HEK293 (cell line): ENCODE results near the gene TOR1A.

Source experiments
- CTCF ChIA-PET: fragments of 350-600 bp; formaldehyde crosslinking; extraction: SDS; loops from one replicate; lab custom pipeline; 2021; ENCODE audit warnings: antibody characterized with exemption; lab: Yijun Ruan, JAX
- POLR2A ChIA-PET: fragments of 300-600 bp; formaldehyde crosslinking; extraction: SDS; loops from one replicate; lab custom pipeline; 2020; ENCODE audit warnings: antibody characterized with exemption, inconsistent platforms; lab: Yijun Ruan, JAX
- H3K27ac ChIP-seq: fragments of 200-500 bp; sonication (Bioruptor generic); 2 replicates; pipeline ENCODE4 v1.5.1; 2014; ENCODE audit warnings: low read depth, low read length, control low read depth, inconsistent platforms; ENCODE audit errors: extremely low read depth
- H3K36me3 ChIP-seq, 2 experiments: fragments of 200-500 bp in 1 of 2; sonication (Bioruptor generic) in 1 of 2; 1 replicate in 1 of 2; 2 replicates in 1 of 2; pipeline ENCODE4 v1.5.1; 2014 to 2017; ENCODE audit warnings: inconsistent platforms in 2 of 2, low read length in 2 of 2; ENCODE audit not compliant: control insufficient read depth in 2 of 2, insufficient read depth in 1 of 2
- H3K4me1 ChIP-seq: fragments of 200-500 bp; sonication (Bioruptor generic); 2 replicates; pipeline ENCODE4 v1.5.1; 2014; ENCODE audit warnings: mild to moderate bottlenecking, low read length, inconsistent platforms; ENCODE audit not compliant: control insufficient read depth, insufficient read depth
- H3K4me3 ChIP-seq: 2 replicates; pipeline ENCODE4 v1.5.1; 2011; ENCODE audit warnings: low read depth, mild to moderate bottlenecking, control low read depth, low read length, moderate library complexity
- H3K9me3 ChIP-seq: fragments of 200-500 bp; sonication (Bioruptor generic); 2 replicates; pipeline ENCODE4 v1.5.1; 2014; ENCODE audit warnings: low read depth, low read length, inconsistent platforms; ENCODE audit not compliant: control insufficient read depth, insufficient read depth
- ZBTB1 ChIP-seq: fragments of 450-650 bp; formaldehyde crosslinking; IDR thresholded peaks from 2 replicates; pipeline ENCODE4 v1.5.1; 2016; ENCODE audit warnings: missing biosample characterization, missing genetic modification characterization
- ZNF202 ChIP-seq: fragments of 450-650 bp; formaldehyde crosslinking; IDR thresholded peaks from 2 replicates; pipeline ENCODE4 v1.5.1; 2016; ENCODE audit warnings: missing biosample characterization, missing genetic modification characterization, borderline replicate concordance
- ZNF211 ChIP-seq: fragments of 450-650 bp; formaldehyde crosslinking; IDR thresholded peaks from 2 replicates; pipeline ENCODE4 v1.5.1; 2016; ENCODE audit warnings: low read depth, missing biosample characterization, missing genetic modification characterization
- ZNF214 ChIP-seq: fragments of 450-650 bp; formaldehyde crosslinking; IDR thresholded peaks from 2 replicates; pipeline ENCODE4 v1.5.1; 2017; ENCODE audit warnings: missing biosample characterization, mild to moderate bottlenecking, missing genetic modification characterization, borderline replicate concordance
- ZNF366 ChIP-seq: fragments of 450-650 bp; formaldehyde crosslinking; conservative IDR thresholded peaks from 2 replicates; pipeline ENCODE4 v1.5.1; 2016; ENCODE audit warnings: missing biosample characterization, missing genetic modification characterization
- ZNF488 ChIP-seq: fragments of 450-650 bp; formaldehyde crosslinking; IDR thresholded peaks from 2 replicates; pipeline ENCODE4 v1.5.1; 2016; ENCODE audit warnings: missing biosample characterization, missing genetic modification characterization
- ZNF501 ChIP-seq: fragments of 450-650 bp; formaldehyde crosslinking; IDR thresholded peaks from 2 replicates; pipeline ENCODE4 v1.5.1; 2016; ENCODE audit warnings: missing biosample characterization, missing genetic modification characterization
- ZNF548 ChIP-seq: fragments of 450-650 bp; formaldehyde crosslinking; IDR thresholded peaks from 2 replicates; pipeline ENCODE4 v1.5.1; 2016; ENCODE audit warnings: missing biosample characterization, missing genetic modification characterization
- ZNF701 ChIP-seq: fragments of 450-650 bp; formaldehyde crosslinking; IDR thresholded peaks from 2 replicates; pipeline ENCODE4 v1.5.1; 2016; ENCODE audit warnings: missing biosample characterization, missing genetic modification characterization
- ZNF830 ChIP-seq: fragments of 450-650 bp; IDR thresholded peaks from 2 replicates; pipeline ENCODE4 v1.5.0; 2018; ENCODE audit warnings: missing biosample characterization, missing genetic modification characterization, low read depth, mild to moderate bottlenecking, moderate library complexity
- ZSCAN18 ChIP-seq: fragments of 450-650 bp; formaldehyde crosslinking; IDR thresholded peaks from 2 replicates; pipeline ENCODE4 v1.5.1; 2016; ENCODE audit warnings: missing biosample characterization, missing genetic modification characterization
- ZSCAN23 ChIP-seq: fragments of 450-650 bp; formaldehyde crosslinking; IDR thresholded peaks from 2 replicates; pipeline ENCODE4 v1.5.1; 2016; ENCODE audit warnings: missing biosample characterization, missing genetic modification characterization
- TF ChIP-seq, protein P1 (sequence below): fragments of 450-650 bp; formaldehyde crosslinking; conservative IDR thresholded peaks from 2 replicates; pipeline ENCODE4 v1.5.1; 2016; ENCODE audit warnings: low read depth, missing biosample characterization, missing genetic modification characterization
- TF ChIP-seq, protein P2 (sequence below): fragments of 450-650 bp; IDR thresholded peaks from 2 replicates; pipeline ENCODE4 v1.5.1; 2018; ENCODE audit warnings: missing biosample characterization, mild to moderate bottlenecking, missing genetic modification characterization

Gene TOR1A

GRCh38 chr9:129783516-129784361 lies 40.2 kb downstream of the TOR1A start (continued):
- TF ChIP-seq, protein P1, sequence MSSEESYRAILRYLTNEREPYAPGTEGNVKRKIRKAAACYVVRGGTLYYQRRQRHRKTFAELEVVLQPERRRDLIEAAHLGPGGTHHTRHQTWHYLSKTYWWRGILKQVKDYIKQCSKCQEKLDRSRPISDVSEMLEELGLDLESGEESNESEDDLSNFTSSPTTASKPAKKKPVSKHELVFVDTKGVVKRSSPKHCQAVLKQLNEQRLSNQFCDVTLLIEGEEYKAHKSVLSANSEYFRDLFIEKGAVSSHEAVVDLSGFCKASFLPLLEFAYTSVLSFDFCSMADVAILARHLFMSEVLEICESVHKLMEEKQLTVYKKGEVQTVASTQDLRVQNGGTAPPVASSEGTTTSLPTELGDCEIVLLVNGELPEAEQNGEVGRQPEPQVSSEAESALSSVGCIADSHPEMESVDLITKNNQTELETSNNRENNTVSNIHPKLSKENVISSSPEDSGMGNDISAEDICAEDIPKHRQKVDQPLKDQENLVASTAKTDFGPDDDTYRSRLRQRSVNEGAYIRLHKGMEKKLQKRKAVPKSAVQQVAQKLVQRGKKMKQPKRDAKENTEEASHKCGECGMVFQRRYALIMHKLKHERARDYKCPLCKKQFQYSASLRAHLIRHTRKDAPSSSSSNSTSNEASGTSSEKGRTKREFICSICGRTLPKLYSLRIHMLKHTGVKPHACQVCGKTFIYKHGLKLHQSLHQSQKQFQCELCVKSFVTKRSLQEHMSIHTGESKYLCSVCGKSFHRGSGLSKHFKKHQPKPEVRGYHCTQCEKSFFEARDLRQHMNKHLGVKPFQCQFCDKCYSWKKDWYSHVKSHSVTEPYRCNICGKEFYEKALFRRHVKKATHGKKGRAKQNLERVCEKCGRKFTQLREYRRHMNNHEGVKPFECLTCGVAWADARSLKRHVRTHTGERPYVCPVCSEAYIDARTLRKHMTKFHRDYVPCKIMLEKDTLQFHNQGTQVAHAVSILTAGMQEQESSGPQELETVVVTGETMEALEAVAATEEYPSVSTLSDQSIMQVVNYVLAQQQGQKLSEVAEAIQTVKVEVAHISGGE (tag by site-specific recombination) = no peak
- TF ChIP-seq ZNF501 (tag by site-specific recombination) (no peak), ZNF211 (tag by site-specific recombination) (no peak), ZNF366 (tag by site-specific recombination) (no peak), ZNF202 (tag by site-specific recombination) (no peak), ZNF488 (no peak), ZNF548 (tag by site-specific recombination) (no peak), ZSCAN23 (tag by site-specific recombination) (no peak), ZNF830 (tag by site-specific recombination) (no peak)
- TF ChIP-seq, protein P2, sequence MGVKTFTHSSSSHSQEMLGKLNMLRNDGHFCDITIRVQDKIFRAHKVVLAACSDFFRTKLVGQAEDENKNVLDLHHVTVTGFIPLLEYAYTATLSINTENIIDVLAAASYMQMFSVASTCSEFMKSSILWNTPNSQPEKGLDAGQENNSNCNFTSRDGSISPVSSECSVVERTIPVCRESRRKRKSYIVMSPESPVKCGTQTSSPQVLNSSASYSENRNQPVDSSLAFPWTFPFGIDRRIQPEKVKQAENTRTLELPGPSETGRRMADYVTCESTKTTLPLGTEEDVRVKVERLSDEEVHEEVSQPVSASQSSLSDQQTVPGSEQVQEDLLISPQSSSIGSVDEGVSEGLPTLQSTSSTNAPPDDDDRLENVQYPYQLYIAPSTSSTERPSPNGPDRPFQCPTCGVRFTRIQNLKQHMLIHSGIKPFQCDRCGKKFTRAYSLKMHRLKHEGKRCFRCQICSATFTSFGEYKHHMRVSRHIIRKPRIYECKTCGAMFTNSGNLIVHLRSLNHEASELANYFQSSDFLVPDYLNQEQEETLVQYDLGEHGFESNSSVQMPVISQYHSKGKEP (tag by site-specific recombination) = no peak
- TF ChIP-seq, all 188 proteins: peak for 9

DNA sequence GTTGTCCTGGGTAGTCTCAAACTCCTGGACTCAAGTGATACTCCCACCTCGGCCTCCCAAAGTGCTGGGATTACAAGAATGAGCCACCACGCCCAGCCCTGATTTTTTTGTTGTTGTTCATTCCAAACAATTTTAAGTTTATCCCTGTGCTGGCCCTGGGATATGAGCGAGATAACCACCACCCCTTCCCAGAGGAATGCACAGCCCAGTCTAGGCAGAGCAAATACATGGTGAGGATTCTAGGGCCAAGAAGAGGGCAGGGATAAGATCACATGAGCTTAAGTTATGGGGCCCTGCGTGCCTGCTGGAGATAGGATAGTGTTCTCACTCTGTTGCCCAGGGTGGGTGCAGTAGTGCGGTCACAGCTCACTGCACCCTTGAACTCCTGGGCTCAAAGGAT lies 42.0 kb downstream of the TOR1A start:
- H3K4me1 ChIP-seq = no peaks in the 10 kb centered on the region
- POLR2A ChIA-PET = interaction anchor here (0.6 to 0.7 kb wide), 3 partner anchors 56 to 473 kb away, joined by 3 read pairs; no protein-coding TSS in a partner anchor
- CTCF ChIA-PET = interaction anchor here (0.5 to 12.1 kb wide), 17 partner anchors 9 to 649 kb away, joined by 3 to 253 read pairs (median 6); partner anchors contain the start of gene NTMT1

More for the DNA sequence above, 42.0 kb downstream of the TOR1A start:
- no peak overlapping the region for H3K4me3 ChIP-seq
- no peaks in the 10 kb centered on the region for H3K9me3 ChIP-seq
- H3K27ac ChIP-seq = no peak overlapping the region
- TF ChIP-seq ZNF214 (tag by site-specific recombination) (no peak), ZNF366 (tag by site-specific recombination) (no peak), ZBTB1 (tag by site-specific recombination) (no peak), ZNF701 (tag by site-specific recombination) (no peak), ZSCAN18 (tag by site-specific recombination) (no peak)
- H3K36me3 ChIP-seq = no peaks in the 10 kb centered on the region
